Measurements from ENCODE around the gene ULK4. TPM values are rescaled to one million over a fixed set of nuclear protein-coding genes. Genes with fewer than 3 reads are reported as not detected.

Gene ULK4
- total and polyA plus RNA-seq, 9 of the 15 experiments (the other 6 are each of a cell fraction or from before 2014, with no cell fraction given): 3.0 to 5.9 (median 3.5) TPM

- no peak for TF ChIP-seq MAFK (IDR thresholded peaks at IDR 0.05; ENCODE audit: low read length)
Observed at GRCh38 chr3:41488501-41488900, 473.4 kb downstream of the ULK4 start (continued).

- POLR2A ChIA-PET: no interaction called here
- H3K27me3 ChIP-seq (ENCODE audit: control insufficient read depth in 2 of 2, insufficient read depth in 2 of 2, low read length in 2 of 2): no peaks in the 10 kb centered on the region
- H2AFZ ChIP-seq (ENCODE audit: low read depth, low read length): no peak overlapping the region
- H3K9me3 ChIP-seq (replicated peaks; ENCODE audit: control insufficient read depth, insufficient read depth, low read depth, low read length): no peaks in the 10 kb centered on the region
- no peaks in the 10 kb centered on the region for H3K9me1 ChIP-seq (ENCODE audit: control insufficient read depth, insufficient read depth, low read length)
- CTCF ChIA-PET (ENCODE audit: low intra/inter-chr PET ratio): no interaction called here
- H3K9ac ChIP-seq (ENCODE audit: insufficient read depth in 1 of 2, low read depth in 2 of 2, low read length in 2 of 2): no peak overlapping the region
- H3K36me3 ChIP-seq (ENCODE audit: control insufficient read depth, insufficient read depth, low read length): no peaks in the 10 kb centered on the region
- FAIRE-seq (no peak), DNase-seq (ENCODE audit: extremely low read depth in 1 of 4, low spot score in 3 of 4) (no peak), ATAC-seq (no peak)
- in situ Hi-C loops (cut with MboI) (no loop called here), intact Hi-C loops (cut with micrococcal nuclease) (no loop called here)
- no peak overlapping the region for H3K4me3 ChIP-seq
- no peaks in the 10 kb centered on the region for H3K4me1 ChIP-seq (replicated peaks in 1 of 2; ENCODE audit: control insufficient read depth in 2 of 2, insufficient read depth in 2 of 2, low read length in 2 of 2)
- no peaks in the 10 kb centered on the region for H4K20me1 ChIP-seq (replicated peaks; ENCODE audit: control insufficient read depth, insufficient read depth, low read length)
- no TSS peak for BruUV-seq (replicated peaks)
- 2% methylated on average over 4 of the region's 4 CpGs for WGBS (ENCODE audit: insufficient coverage, low coverage, missing lambda C conversion rate)
- no peak overlapping the region for H3K27ac ChIP-seq (ENCODE audit: extremely low read depth, low read depth, low read length)
- H3K4me2 ChIP-seq (ENCODE audit: insufficient read depth, low read length): no peak overlapping the region
- no peaks in the 10 kb centered on the region for H3K79me2 ChIP-seq (ENCODE audit: control insufficient read depth, insufficient read depth, low read length)
- TF ChIP-seq, protein P1, sequence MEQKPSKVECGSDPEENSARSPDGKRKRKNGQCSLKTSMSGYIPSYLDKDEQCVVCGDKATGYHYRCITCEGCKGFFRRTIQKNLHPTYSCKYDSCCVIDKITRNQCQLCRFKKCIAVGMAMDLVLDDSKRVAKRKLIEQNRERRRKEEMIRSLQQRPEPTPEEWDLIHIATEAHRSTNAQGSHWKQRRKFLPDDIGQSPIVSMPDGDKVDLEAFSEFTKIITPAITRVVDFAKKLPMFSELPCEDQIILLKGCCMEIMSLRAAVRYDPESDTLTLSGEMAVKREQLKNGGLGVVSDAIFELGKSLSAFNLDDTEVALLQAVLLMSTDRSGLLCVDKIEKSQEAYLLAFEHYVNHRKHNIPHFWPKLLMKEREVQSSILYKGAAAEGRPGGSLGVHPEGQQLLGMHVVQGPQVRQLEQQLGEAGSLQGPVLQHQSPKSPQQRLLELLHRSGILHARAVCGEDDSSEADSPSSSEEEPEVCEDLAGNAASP (IDR thresholded peaks at IDR 0.05): no peak
- TF ChIP-seq ETS1 (conservative IDR thresholded peaks at IDR 0.05; ENCODE audit: control insufficient read depth, low read depth, low read length) (no peak), HMBOX1 (IDR thresholded peaks at IDR 0.05) (no peak), PHF21A (IDR thresholded peaks at IDR 0.05; ENCODE audit: borderline replicate concordance, low read depth) (no peak), PRPF4 (IDR thresholded peaks at IDR 0.05; ENCODE audit: insufficient read depth, low read depth, low read length, poor library complexity, severe bottlenecking) (no peak), ZBTB33 (CRISPR knock-in tag; IDR thresholded peaks at IDR 0.05) (no peak), HCFC1 (IDR thresholded peaks at IDR 0.05; ENCODE audit: low read depth, low read length) (no peak), ID3 (CRISPR knock-in tag; IDR thresholded peaks at IDR 0.05) (no peak), ID3 (tag; IDR thresholded peaks at IDR 0.05) (no peak), PML (IDR thresholded peaks at IDR 0.05; ENCODE audit: low read length) (no peak)
- TF ChIP-seq, protein P2, sequence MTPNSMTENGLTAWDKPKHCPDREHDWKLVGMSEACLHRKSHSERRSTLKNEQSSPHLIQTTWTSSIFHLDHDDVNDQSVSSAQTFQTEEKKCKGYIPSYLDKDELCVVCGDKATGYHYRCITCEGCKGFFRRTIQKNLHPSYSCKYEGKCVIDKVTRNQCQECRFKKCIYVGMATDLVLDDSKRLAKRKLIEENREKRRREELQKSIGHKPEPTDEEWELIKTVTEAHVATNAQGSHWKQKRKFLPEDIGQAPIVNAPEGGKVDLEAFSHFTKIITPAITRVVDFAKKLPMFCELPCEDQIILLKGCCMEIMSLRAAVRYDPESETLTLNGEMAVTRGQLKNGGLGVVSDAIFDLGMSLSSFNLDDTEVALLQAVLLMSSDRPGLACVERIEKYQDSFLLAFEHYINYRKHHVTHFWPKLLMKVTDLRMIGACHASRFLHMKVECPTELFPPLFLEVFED (CRISPR knock-in tag; conservative IDR thresholded peaks at IDR 0.05): no peak
- TF ChIP-seq, protein P3, sequence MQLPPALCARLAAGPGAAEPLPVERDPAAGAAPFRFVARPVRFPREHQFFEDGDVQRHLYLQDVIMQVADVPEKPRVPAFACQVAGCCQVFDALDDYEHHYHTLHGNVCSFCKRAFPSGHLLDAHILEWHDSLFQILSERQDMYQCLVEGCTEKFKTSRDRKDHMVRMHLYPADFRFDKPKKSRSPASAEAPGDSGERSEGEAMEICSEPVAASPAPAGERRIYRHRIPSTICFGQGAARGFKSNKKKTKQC (CRISPR knock-in tag; IDR thresholded peaks at IDR 0.05): no peak
Observed at GRCh38 chr3:41485484-41485883, 476.4 kb downstream of the ULK4 start.

Measured in K562 (cell line).